Keratinocyte (primary cell): ENCODE measurements around the gene CEP63.

Source experiments
- EZH2 ChIP-seq: IDR thresholded peaks from one replicate; pipeline ENCODE4 v1.6.1; 2012; ENCODE audit warnings: inconsistent platforms, mild to moderate bottlenecking, low read length, moderate library complexity
- TF ChIP-seq, protein P1 (sequence below), 3 experiments: IDR thresholded peaks in 1 of 3; conservative IDR thresholded peaks in 1 of 3; optimal IDR thresholded peaks in 1 of 3; 2 replicates in 2 of 3; 3 replicates in 1 of 3; pipeline versions ENCODE3 to v1.5.1; 2011; ENCODE audit warnings: low read length in 3 of 3, mild to moderate bottlenecking in 3 of 3, moderate library complexity in 2 of 3, control low read depth in 1 of 3, inconsistent platforms in 1 of 3; ENCODE audit not compliant: insufficient read depth in 2 of 3; ENCODE audit errors: extremely low read depth in 1 of 3

DNA sequence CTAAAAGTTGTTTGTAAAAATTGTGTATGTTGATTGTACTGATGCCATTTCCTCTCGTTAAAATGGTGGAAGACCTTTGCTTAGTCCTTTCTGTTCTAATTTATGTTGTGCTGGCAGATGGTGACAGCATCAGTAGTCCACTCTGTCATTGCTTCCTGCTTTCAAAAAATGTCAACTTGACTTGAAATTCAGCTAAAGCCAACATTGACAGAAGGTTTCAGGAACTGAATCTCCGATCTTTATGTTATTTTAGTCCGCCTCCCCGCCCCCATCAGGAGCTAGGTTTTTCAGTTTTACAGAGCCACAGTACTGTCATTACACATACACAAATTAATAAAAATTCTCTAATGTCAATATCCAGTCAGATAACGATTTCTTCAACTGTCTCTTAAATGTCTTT lies 1.5 kb downstream of the CEP63 start:
- TF ChIP-seq, protein P1, sequence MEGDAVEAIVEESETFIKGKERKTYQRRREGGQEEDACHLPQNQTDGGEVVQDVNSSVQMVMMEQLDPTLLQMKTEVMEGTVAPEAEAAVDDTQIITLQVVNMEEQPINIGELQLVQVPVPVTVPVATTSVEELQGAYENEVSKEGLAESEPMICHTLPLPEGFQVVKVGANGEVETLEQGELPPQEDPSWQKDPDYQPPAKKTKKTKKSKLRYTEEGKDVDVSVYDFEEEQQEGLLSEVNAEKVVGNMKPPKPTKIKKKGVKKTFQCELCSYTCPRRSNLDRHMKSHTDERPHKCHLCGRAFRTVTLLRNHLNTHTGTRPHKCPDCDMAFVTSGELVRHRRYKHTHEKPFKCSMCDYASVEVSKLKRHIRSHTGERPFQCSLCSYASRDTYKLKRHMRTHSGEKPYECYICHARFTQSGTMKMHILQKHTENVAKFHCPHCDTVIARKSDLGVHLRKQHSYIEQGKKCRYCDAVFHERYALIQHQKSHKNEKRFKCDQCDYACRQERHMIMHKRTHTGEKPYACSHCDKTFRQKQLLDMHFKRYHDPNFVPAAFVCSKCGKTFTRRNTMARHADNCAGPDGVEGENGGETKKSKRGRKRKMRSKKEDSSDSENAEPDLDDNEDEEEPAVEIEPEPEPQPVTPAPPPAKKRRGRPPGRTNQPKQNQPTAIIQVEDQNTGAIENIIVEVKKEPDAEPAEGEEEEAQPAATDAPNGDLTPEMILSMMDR (optimal IDR thresholded peaks at IDR 0.05 in 1 of 3, IDR thresholded peaks at IDR 0.05 in 1 of 3, conservative IDR thresholded peaks at IDR 0.05 in 1 of 3; ENCODE audit: extremely low read depth in 1 of 3, insufficient read depth in 2 of 3, low read length in 3 of 3) = no peak
- TF ChIP-seq EZH2 = no peak
